K562 (cell line): ENCODE data around the gene SAP30L. TPM values are rescaled to one million over a fixed set of nuclear protein-coding genes. Genes with fewer than 3 reads are reported as not detected.
A peak's percentile ranks its signal among the peaks of the same experiment; 100 is the strongest.

Experiments
- ATAC-seq: fragments of 200-7000 bp; cut with Tn5 transposase; 3 replicates; pipeline ENCODE4 v1.9.1; 2020; ENCODE audit warnings: moderate library complexity
- BruUV-seq: library from RNA; stranded (reverse); fragments of 400-500 nt; replicated peaks from 2 replicates; lab custom pipeline; 2021; lab: Mats Ljungman, UMichigan
- CTCF ChIA-PET: fragments of 300-600 bp; formaldehyde crosslinking; extraction: SDS; loops from one replicate; lab custom pipeline; 2021; ENCODE audit warnings: low intra/inter-chr PET ratio; lab: Yijun Ruan, JAX
- POLR2A ChIA-PET: fragments of 300-600, 350-650 bp; sonication (Branson Sonifier 250); formaldehyde crosslinking; extraction: SDS; loops from one replicate; lab custom pipeline; 2021; ENCODE audit warnings: antibody characterized with exemption, inconsistent platforms; lab: Yijun Ruan, JAX
- DNase-seq, 4 experiments: peaks; one replicate each; pipeline versions ENCODE4 v3.0.0 to v3.0.0-alpha.2; 2011 to 2018; ENCODE audit warnings: low spot score in 3 of 4, mixed read lengths in 3 of 4; ENCODE audit errors: extremely low read depth in 1 of 4
- FAIRE-seq: peaks from 2 replicates; lab custom pipeline; 2011; peaks lifted over from hg19 to GRCh38; lab: Jason Lieb, UNC
- H2AFZ ChIP-seq: 2 replicates; pipeline ENCODE4 v1.6.0; 2011; ENCODE audit warnings: low read depth, low read length, control low read depth, inconsistent platforms
- H3K27ac ChIP-seq: fragments of 200-600 bp; 3 replicates; pipeline ENCODE4 v1.8.0; 2011; ENCODE audit warnings: low read depth, mild to moderate bottlenecking, control low read depth, inconsistent platforms, low read length, moderate library complexity, mixed read lengths; ENCODE audit errors: extremely low read depth
- H3K27me3 ChIP-seq, 2 experiments: fragments of 300-600 bp in 1 of 2; 2 replicates in 1 of 2; 3 replicates in 1 of 2; pipeline versions ENCODE4 v1.6.0 to v1.8.0; 2011; ENCODE audit warnings: inconsistent platforms in 2 of 2, low read length in 2 of 2, mild to moderate bottlenecking in 1 of 2, mixed read lengths in 1 of 2, moderate library complexity in 1 of 2; ENCODE audit not compliant: control insufficient read depth in 2 of 2, insufficient read depth in 2 of 2
- H3K36me3 ChIP-seq: fragments of 300-600 bp; 3 replicates; pipeline ENCODE4 v1.8.0; 2011; ENCODE audit warnings: mild to moderate bottlenecking, low read length, inconsistent platforms; ENCODE audit not compliant: control insufficient read depth, insufficient read depth
- H3K4me1 ChIP-seq, 2 experiments: fragments of 200-600 bp in 1 of 2; replicated peaks in 1 of 2; 2 replicates in 1 of 2; 3 replicates in 1 of 2; pipeline versions ENCODE4 v1.5.1 to v1.8.0; 2011; ENCODE audit warnings: inconsistent platforms in 2 of 2, low read length in 2 of 2, mild to moderate bottlenecking in 1 of 2, mixed read lengths in 1 of 2, moderate library complexity in 1 of 2; ENCODE audit not compliant: control insufficient read depth in 2 of 2, insufficient read depth in 2 of 2
- H3K4me2 ChIP-seq: 2 replicates; pipeline ENCODE4 v1.6.1; 2011; ENCODE audit warnings: low read length, control low read depth, inconsistent platforms, mixed read lengths; ENCODE audit not compliant: insufficient read depth
- H3K4me3 ChIP-seq: fragments of 200-600 bp; sonication (generic), shearing (Covaris generic); 2 replicates; pipeline ENCODE4 v1.5.1; 2016; ENCODE audit warnings: control low read depth, inconsistent platforms
- H3K79me2 ChIP-seq: fragments of 200-600 bp; 3 replicates; pipeline ENCODE4 v1.8.0; 2011; ENCODE audit warnings: low read length, inconsistent platforms; ENCODE audit not compliant: control insufficient read depth, insufficient read depth
- H3K9ac ChIP-seq, 2 experiments: 2 replicates each; pipeline versions ENCODE4 v1.6.0 to v1.6.1; 2011; ENCODE audit warnings: low read depth in 2 of 2, low read length in 2 of 2, control low read depth in 1 of 2, inconsistent platforms in 1 of 2, mild to moderate bottlenecking in 1 of 2, mixed read lengths in 1 of 2; ENCODE audit not compliant: insufficient read depth in 1 of 2
- H3K9me1 ChIP-seq: one replicate; pipeline ENCODE4 v1.6.0; 2011; ENCODE audit warnings: inconsistent platforms, mild to moderate bottlenecking, low read length, moderate library complexity; ENCODE audit not compliant: control insufficient read depth, insufficient read depth
- H3K9me3 ChIP-seq: replicated peaks from 2 replicates; pipeline ENCODE4 v1.5.1; 2011; ENCODE audit warnings: low read depth, low read length, inconsistent platforms; ENCODE audit not compliant: control insufficient read depth, insufficient read depth
- H4K20me1 ChIP-seq: replicated peaks from 2 replicates; pipeline ENCODE4 v1.6.1; 2011; ENCODE audit warnings: low read length, inconsistent platforms, mixed read lengths; ENCODE audit not compliant: control insufficient read depth, insufficient read depth
- ADNP ChIP-seq: fragments of 200-800 bp; sonication (Bioruptor generic); IDR thresholded peaks from 2 replicates; pipeline ENCODE4 v1.6.1; 2016; ENCODE audit warnings: missing genetic modification characterization, missing compliant biosample characterization
- BRF1 ChIP-seq: IDR thresholded peaks from 3 replicates; pipeline ENCODE4 v1.6.1; 2011; ENCODE audit warnings: borderline replicate concordance, mild to moderate bottlenecking; ENCODE audit not compliant: insufficient read length; ENCODE audit errors: extremely low read depth
- CBFB ChIP-seq: sonication (generic); formaldehyde crosslinking; IDR thresholded peaks from 2 replicates; pipeline ENCODE4 v1.4.0; 2020; ENCODE audit warnings: mild to moderate bottlenecking, missing genetic modification reagents
- CHD2 ChIP-seq: IDR thresholded peaks from 2 replicates; pipeline ENCODE4 v1.6.1; 2011; ENCODE audit warnings: low read depth, low read length
- COPS2 ChIP-seq: fragments of 450-650 bp; conservative IDR thresholded peaks from 2 replicates; pipeline ENCODE4 v1.6.1; 2016; ENCODE audit warnings: mild to moderate bottlenecking, moderate library complexity
- DIDO1 ChIP-seq: fragments of 450-650 bp; IDR thresholded peaks from 2 replicates; pipeline ENCODE4 v1.6.1; 2016; ENCODE audit warnings: low read depth, missing biosample characterization, missing genetic modification characterization
- GABPB2 ChIP-seq: fragments of 250-450 bp; sonication (Bioruptor Pico); conservative IDR thresholded peaks from 2 replicates; pipeline ENCODE4 v1.5.1; 2021; ENCODE audit warnings: mild to moderate bottlenecking
- HSF4 ChIP-seq: fragments of 250-450 bp; sonication (Bioruptor Pico); IDR thresholded peaks from 2 replicates; pipeline ENCODE4 v2.1.2; 2022; ENCODE audit warnings: mild to moderate bottlenecking, moderate library complexity, borderline replicate concordance
- ILK ChIP-seq: fragments of 450-650 bp; IDR thresholded peaks from 2 replicates; pipeline ENCODE4 v1.6.1; 2016; ENCODE audit warnings: missing genetic modification characterization, low read depth, mild to moderate bottlenecking, missing compliant biosample characterization, moderate library complexity, borderline replicate concordance
- MAFK ChIP-seq: IDR thresholded peaks from 2 replicates; pipeline ENCODE4 v1.6.1; 2011; ENCODE audit warnings: low read length, improper control_type of control experiment
- NCOR1 ChIP-seq: fragments of 450-650 bp; IDR thresholded peaks from 2 replicates; pipeline ENCODE4 v1.6.1; 2016; ENCODE audit warnings: mild to moderate bottlenecking, moderate library complexity
- NELFE ChIP-seq: IDR thresholded peaks from 2 replicates; pipeline ENCODE4 v1.6.1; 2011; ENCODE audit warnings: mild to moderate bottlenecking; ENCODE audit not compliant: insufficient read depth, insufficient read length
- NFXL1 ChIP-seq: fragments of 450-650 bp; formaldehyde crosslinking; IDR thresholded peaks from 2 replicates; pipeline ENCODE4 v1.4.0; 2021; ENCODE audit warnings: mild to moderate bottlenecking
- NR4A1 ChIP-seq, 2 experiments: fragments of 250-450 bp in 1 of 2; fragments of 450-650 bp in 1 of 2; sonication (Bioruptor Pico) in 1 of 2; IDR thresholded peaks; 2 replicates each; pipeline versions ENCODE4 v1.4.0 to v1.6.1; 2016 to 2020; ENCODE audit warnings: mild to moderate bottlenecking in 2 of 2, missing compliant biosample characterization in 1 of 2, missing genetic modification characterization in 1 of 2, moderate library complexity in 1 of 2
- PYGO2 ChIP-seq: fragments of 450-650 bp; IDR thresholded peaks from 2 replicates; pipeline ENCODE4 v1.6.1; 2016; ENCODE audit warnings: mild to moderate bottlenecking, missing genetic modification characterization, moderate library complexity, missing compliant biosample characterization
- SFPQ ChIP-seq: fragments of 200-400 bp; formaldehyde crosslinking; IDR thresholded peaks from 2 replicates; pipeline ENCODE4 v1.6.1; 2017; ENCODE audit warnings: mild to moderate bottlenecking, low read depth, low read length, moderate library complexity
- SNRNP70 ChIP-seq: fragments of 200-400 bp; formaldehyde crosslinking; optimal IDR thresholded peaks from 2 replicates; pipeline ENCODE3; 2017; ENCODE audit warnings: low read depth, low read length
- SRF ChIP-seq, 2 experiments: fragments of 250-450, 450-650 bp in 1 of 2; sonication (Bioruptor Pico) in 1 of 2; sonication (generic) in 1 of 2; formaldehyde crosslinking; IDR thresholded peaks; 2 replicates each; pipeline versions ENCODE4 v1.5.0 to v1.5.1; 2020 to 2022; ENCODE audit warnings: mild to moderate bottlenecking in 1 of 2, missing genetic modification reagents in 1 of 2
- SRSF3 ChIP-seq: fragments of 200-400 bp; formaldehyde crosslinking; IDR thresholded peaks from 2 replicates; pipeline ENCODE4 v1.6.1; 2016; ENCODE audit warnings: mild to moderate bottlenecking, low read length, moderate library complexity; ENCODE audit not compliant: insufficient read depth
- STAT5A ChIP-seq: IDR thresholded peaks from 2 replicates; pipeline ENCODE4 v1.6.1; 2012; ENCODE audit warnings: low read length, inconsistent platforms, borderline replicate concordance
- SUPT5H ChIP-seq: fragments of 450-650 bp; IDR thresholded peaks from 2 replicates; pipeline ENCODE4 v1.6.1; 2016
- THRAP3 ChIP-seq: fragments of 450-650 bp; IDR thresholded peaks from 2 replicates; pipeline ENCODE4 v1.6.1; 2016; ENCODE audit warnings: mild to moderate bottlenecking, inconsistent platforms, borderline replicate concordance
- ZKSCAN3 ChIP-seq: fragments of 250-450 bp; sonication (Bioruptor Pico); IDR thresholded peaks from 2 replicates; pipeline ENCODE4 v1.4.0; 2020
- ZNF184 ChIP-seq: sonication (generic); formaldehyde crosslinking; IDR thresholded peaks from 2 replicates; pipeline ENCODE4 v1.5.0; 2020; ENCODE audit warnings: missing genetic modification reagents
- WGBS: fragments of 100-300 bp; shearing (Covaris generic); methylation state at CpG from one replicate; pipeline ENCODE4 v1.1.6; 2016; ENCODE audit warnings: low coverage, mixed read lengths; ENCODE audit not compliant: insufficient coverage; ENCODE audit errors: missing lambda C conversion rate; 5-methylcytosine and 5-hydroxymethylcytosine counted together
- in situ Hi-C: fragments of 300-500 bp; cut with MboI; formaldehyde crosslinking; loops from 4 replicates; pipeline ENCODE4 v1.15.0; 2018; ENCODE audit warnings: inconsistent platforms, mixed read lengths
- intact Hi-C: fragments of 100-400 bp; cut with micrococcal nuclease; formaldehyde crosslinking; loops from 2 replicates; pipeline ENCODE4 v1.14.2; 2022
- polyA plus RNA-seq, 8 experiments: library from polyadenylated mRNA; depleted of rRNA in 4 of 8; stranded (reverse) in 5 of 8; unstranded in 3 of 8; fragments of >200 nt; fragmentation: Nextera tagmentation in 2 of 8; fragmentation: Illumina TruSeq in 1 of 8; extraction: Ambion mirVana in 2 of 8; extraction: Trizol in 1 of 8; gene quantifications; 2 replicates each; pipeline versions ENCODE4 v1.2.1 to v1.2.3, GENCODE V29; 2011 to 2014; ENCODE audit warnings: inconsistent platforms in 1 of 8, missing spikeins in 1 of 8
- total RNA-seq, 7 experiments: library from RNA; depleted of rRNA in 6 of 7; stranded (reverse); fragments of >200 nt in 6 of 7; fragmentation: Illumina TruSeq in 2 of 7; extraction: Trizol in 2 of 7; gene quantifications; 2 replicates each; pipeline versions ENCODE4 v1.2.1 to v1.2.3, GENCODE V29; 2011 to 2021; ENCODE audit warnings: low replicate concordance in 1 of 7

The SAP30L gene
- total and polyA plus RNA-seq, 9 of the 15 experiments (the other 6 are each of a cell fraction or from before 2014, with no cell fraction given), result 5.1 to 33.6 (median 28.1) TPM

- H2AFZ ChIP-seq, result no peak overlapping the region
- no TSS peak for BruUV-seq
These were observed 36.5 kb upstream of the SAP30L start for GRCh38 chr5:154409230-154409840.

GRCh38 chr5:154410008-154410407 is 35.8 kb upstream of the SAP30L start:
- peaks cover 0 to 6% of the 10 kb centered on the region in 2 experiments; a peak in 3 of 5 replicates for H3K4me1 ChIP-seq
- FAIRE-seq, result no peak
- no peak for DNase-seq
- no peak overlapping the region for H3K4me3 ChIP-seq
- ChIA-PET POLR2A (interaction anchor here (1.7 kb wide), 1 partner anchor 12 kb away, joined by 3 read pairs; no protein-coding TSS in a partner anchor), CTCF (no interaction called here)
- H2AFZ ChIP-seq, result no peak overlapping the region
- no peaks in the 10 kb centered on the region for H4K20me1 ChIP-seq
- H3K4me2 ChIP-seq, result no peak overlapping the region
- no peak for ATAC-seq
- H3K27me3 ChIP-seq, result no peaks in the 10 kb centered on the region
- in situ Hi-C loops, result loop anchor here (5.0 kb wide), 1 partner anchor 338 kb away; no protein-coding TSS in a partner anchor
- intact Hi-C loops, result no loop called here
- H3K9me1 ChIP-seq, result no peaks in the 10 kb centered on the region
- no peak overlapping the region for H3K9ac ChIP-seq
- H3K27ac ChIP-seq, result no peak overlapping the region
- BruUV-seq, result no TSS peak
- H3K79me2 ChIP-seq, result no peaks in the 10 kb centered on the region
- H3K36me3 ChIP-seq, result peaks cover 26% of the 10 kb centered on the region; the same call in 2 of the 3 replicates
- no peaks in the 10 kb centered on the region for H3K9me3 ChIP-seq
- no peak for TF ChIP-seq HSF4 (CRISPR knock-in tag)
- TF ChIP-seq CHD2, result no peak
- no peak for TF ChIP-seq DIDO1
- TF ChIP-seq NCOR1, result no peak
- TF ChIP-seq CBFB, result no peak
- TF ChIP-seq ADNP (tag), result no peak
- TF ChIP-seq SFPQ, result no peak
- no peak for TF ChIP-seq MAFK
- TF ChIP-seq NELFE, result no peak
- no peak for TF ChIP-seq NFXL1 (CRISPR knock-in tag)
- TF ChIP-seq STAT5A, result no peak

More at GRCh38 chr5:154409230-154409840, 36.5 kb upstream of the SAP30L start:
- ATAC-seq, result no peak
- H3K9me1 ChIP-seq, result no peaks in the 10 kb centered on the region
- H3K4me1 ChIP-seq, result peaks cover 0 to 9% of the 10 kb centered on the region in 2 experiments; a peak in 3 of 5 replicates
- no peaks in the 10 kb centered on the region for H3K79me2 ChIP-seq
- no peak for FAIRE-seq
- no peak overlapping the region for H3K4me3 ChIP-seq
- H3K9ac ChIP-seq, result peak overlapping the region in 1 of 2 experiments; percentile 29; a peak in 1 of 4 replicates
- H4K20me1 ChIP-seq, result no peaks in the 10 kb centered on the region
- H3K27ac ChIP-seq, result no peak overlapping the region
- CTCF ChIA-PET, result no interaction called here
- H3K27me3 ChIP-seq, result no peaks in the 10 kb centered on the region
- no peak for DNase-seq
- intact Hi-C loops, result no loop called here
- no peak for TF ChIP-seq SRF (CRISPR knock-in tag; IDR thresholded peaks at IDR 0.05)
- no peak for TF ChIP-seq ZKSCAN3
- no peak for TF ChIP-seq ILK
- no peak for TF ChIP-seq COPS2
- no peak for TF ChIP-seq ZNF184 (CRISPR knock-in tag)
- no peak for TF ChIP-seq SUPT5H
- no peak for TF ChIP-seq SRSF3
- TF ChIP-seq GABPB2, result no peak
- TF ChIP-seq THRAP3, result no peak
- TF ChIP-seq NR4A1 (CRISPR knock-in tag; IDR thresholded peaks at IDR 0.05), result no peak
- no peak for TF ChIP-seq NR4A1 (tag; IDR thresholded peaks at IDR 0.05)
- no peak for TF ChIP-seq SNRNP70
- TF ChIP-seq BRF1, result no peak
- TF ChIP-seq PYGO2 (tag), result no peak
- H3K9me3 ChIP-seq, result no peaks in the 10 kb centered on the region
- POLR2A ChIA-PET, result interaction anchor here (0.7 to 1.7 kb wide), 2 partner anchors 13 to 74 kb away, joined by 3 read pairs; no protein-coding TSS in a partner anchor
- in situ Hi-C loops, result no loop called here
- no peak overlapping the region for H3K4me2 ChIP-seq
- peaks cover 26% of the 10 kb centered on the region; the same call in 2 of the 3 replicates for H3K36me3 ChIP-seq
- 76% methylated on average over 15 of the region's 15 CpGs for WGBS
